Naive thymus-derived CD8-positive, alpha-beta T cell (primary cell): ENCODE data around the gene ILDR2. TPM values are rescaled to one million over a fixed set of nuclear protein-coding genes. Genes with fewer than 3 reads are reported as not detected.
A peak's percentile ranks its signal among the peaks of the same experiment; 100 is the strongest.

ENCODE experiments used
- ATAC-seq, 2 donors: fragments of 150-1000 bp; cut with Tn5 transposase in 1 of 2; sonication (Bioruptor Pico), chemical (Tn5 transposase) in 1 of 2; 1 replicate in 1 of 2; 2 replicates in 1 of 2; pipeline ENCODE4 v1.10.0; 2021; ENCODE audit warnings: mild to moderate bottlenecking in 2 of 2, moderate library complexity in 2 of 2
- POLR2A ChIA-PET: fragments of 350-600 bp; sonication (Branson Sonifier 250); formaldehyde crosslinking; loops from one replicate; lab custom pipeline; 2021; ENCODE audit warnings: antibody characterized with exemption; lab: Charles Lee
- DNase-seq, 10 donors: peaks; one replicate each; pipeline versions ENCODE4 v3.0.0 to v3.0.0-alpha.2; 2020 to 2022
- H3K27ac Mint-ChIP-seq, 10 donors: one replicate each; pipeline ENCODE4 v1.8.0; 2020 to 2022; ENCODE audit warnings: mild to moderate bottlenecking in 10 of 10, mixed read lengths in 10 of 10, moderate library complexity in 4 of 10, inconsistent platforms in 1 of 10
- H3K27me3 Mint-ChIP-seq, 5 donors: one replicate each; pipeline ENCODE4 v1.8.0; 2021 to 2022; ENCODE audit warnings: mixed read lengths in 5 of 5
- H3K36me3 Mint-ChIP-seq, 3 donors: one replicate each; pipeline ENCODE4 v1.8.0; 2020 to 2022; ENCODE audit warnings: mixed read lengths in 3 of 3, mild to moderate bottlenecking in 2 of 3, inconsistent platforms in 1 of 3
- H3K4me1 Mint-ChIP-seq, 4 donors: one replicate each; pipeline ENCODE4 v1.8.0; 2021 to 2022; ENCODE audit warnings: mixed read lengths in 4 of 4
- H3K4me3 Mint-ChIP-seq, 10 donors: one replicate each; pipeline ENCODE4 v1.8.0; 2020 to 2022; ENCODE audit warnings: mild to moderate bottlenecking in 10 of 10, mixed read lengths in 10 of 10, moderate library complexity in 6 of 10, inconsistent platforms in 1 of 10
- H3K9me3 Mint-ChIP-seq, 9 donors: one replicate each; pipeline ENCODE4 v1.8.0; 2020 to 2022; ENCODE audit warnings: mixed read lengths in 9 of 9, mild to moderate bottlenecking in 3 of 9, inconsistent platforms in 1 of 9, moderate library complexity in 1 of 9
- polyA plus RNA-seq, 3 donors: library from polyadenylated mRNA; unstranded; fragments of 300-500 nt; fragmentation: Illumina TruSeq; gene quantifications; one replicate each; pipeline ENCODE4 v1.2.3, GENCODE V29; 2021
- total RNA-seq, 8 experiments: library from RNA in 2 of 8; stranded (reverse) in 2 of 8; gene quantifications; one replicate each; pipeline ENCODE4 v1.2.3 and lab custom pipeline; 2021 to 2026

ILDR2 gene
- total and polyA plus RNA-seq, 5 experiments from 2014 or later, result 0.08 to 0.22 (median 0.21) TPM; not detected in 2

DNA sequence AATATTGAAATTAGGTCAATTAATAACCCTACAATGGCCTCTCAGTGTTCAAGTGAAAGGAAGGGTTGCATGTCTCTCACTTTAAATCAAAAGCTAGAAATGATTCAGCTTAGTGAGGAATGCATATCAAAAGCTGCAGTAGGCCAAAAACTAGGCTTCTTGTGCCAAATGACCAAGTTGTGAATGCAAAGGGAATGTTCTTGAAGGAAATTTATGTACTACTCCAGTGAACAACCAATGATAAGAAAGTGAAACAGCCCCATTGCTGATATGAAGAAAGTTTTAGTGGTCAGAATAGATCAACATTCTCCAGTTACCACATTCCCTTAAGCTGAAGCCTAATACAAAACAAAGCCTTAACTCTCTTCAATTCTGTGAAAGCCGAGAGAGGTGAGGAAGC lies 23.7 kb upstream of the ILDR2 start:
- H3K27ac Mint-ChIP-seq, result no peak overlapping the region
- H3K9me3 Mint-ChIP-seq, result peaks cover 0 to 16% (median 5%) of the 10 kb centered on the region in 9 donors
- POLR2A ChIA-PET, result no interaction called here
- H3K4me3 Mint-ChIP-seq, result no peak overlapping the region
- no peaks in the 10 kb centered on the region for H3K4me1 Mint-ChIP-seq
- ATAC-seq (no peak), DNase-seq (no peak)
- peaks cover 0 to 9% (median 1%) of the 10 kb centered on the region in 3 donors for H3K36me3 Mint-ChIP-seq
- peaks cover 3 to 36% (median 7%) of the 10 kb centered on the region in 5 donors for H3K27me3 Mint-ChIP-seq

DNA sequence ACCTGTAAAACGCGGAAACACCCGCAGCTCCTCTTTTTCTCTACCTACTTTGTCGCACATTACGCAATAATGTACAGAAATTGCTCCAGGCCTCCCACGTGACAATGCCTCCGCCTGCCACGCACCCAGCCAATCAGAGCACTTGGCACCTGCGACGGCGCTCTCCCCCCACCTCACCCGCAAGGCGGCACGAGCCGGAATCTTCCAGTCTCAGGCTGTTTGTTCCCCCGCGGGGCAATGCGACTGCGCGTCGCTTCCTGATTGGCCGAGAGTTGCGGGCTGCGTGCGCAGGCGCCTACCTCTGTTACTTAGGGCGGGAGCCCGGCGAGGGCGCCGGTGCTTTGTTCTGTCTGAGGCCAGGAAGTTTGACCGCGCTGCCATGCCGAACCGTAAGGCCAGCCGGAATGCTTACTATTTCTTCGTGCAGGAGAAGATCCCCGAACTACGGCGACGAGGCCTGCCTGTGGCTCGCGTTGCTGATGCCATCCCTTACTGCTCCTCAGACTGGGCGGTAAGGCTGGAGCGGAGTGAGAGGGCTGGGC lies 13.7 kb upstream of the ILDR2 start, which contains the start of gene MAEL:
Gene MAEL (plus strand): TSS at position 307 of the 542 bp plus-strand sequence. CDS start 73 bp downstream, at position 380.
- Mint-ChIP-seq H3K9me3 (peaks cover 0 to 7% (median 0%) of the 10 kb centered on the region in 9 donors), H3K27me3 (peaks cover 0 to 25% (median 8%) of the 10 kb centered on the region in 5 donors), H3K36me3 (no peaks in the 10 kb centered on the region), H3K4me3 (no peak within 1 kb of the TSS), H3K4me1 (no peaks in the 10 kb centered on the region), H3K27ac (peak within 1 kb of the TSS in 2 of 10 donors; percentile 23 to 25)
- ATAC-seq (no peak), DNase-seq (no peak)
- POLR2A ChIA-PET, result interaction anchor here (0.7 kb wide), 1 partner anchor 39 kb away, joined by 6 read pairs; no protein-coding TSS in a partner anchor

- Mint-ChIP-seq H3K27me3 (peaks cover 0 to 21% (median 8%) of the 10 kb centered on the region in 5 donors), H3K4me1 (no peaks in the 10 kb centered on the region), H3K9me3 (peaks cover 0 to 7% (median 0%) of the 10 kb centered on the region in 9 donors), H3K36me3 (no peaks in the 10 kb centered on the region), H3K4me3 (no peak overlapping the region), H3K27ac (no peak overlapping the region)
- POLR2A ChIA-PET, result no interaction called here
- no peak for DNase-seq
- ATAC-seq, result no peak
These were observed 6.2 kb upstream of the ILDR2 start for GRCh38 chr1:166981589-166981988.

GRCh38 chr1:166980818-166981217 lies 5.5 kb upstream of the ILDR2 start:
- Mint-ChIP-seq H3K9me3 (peaks cover 0 to 5% (median 0%) of the 10 kb centered on the region in 9 donors), H3K4me3 (no peak overlapping the region), H3K27me3 (peaks cover 0 to 19% (median 3%) of the 10 kb centered on the region in 5 donors), H3K36me3 (no peaks in the 10 kb centered on the region), H3K4me1 (peaks cover 0 to 8% (median 7%) of the 10 kb centered on the region in 4 donors), H3K27ac (no peak overlapping the region)
- POLR2A ChIA-PET, result no interaction called here
- ATAC-seq (no peak), DNase-seq (no peak)

DNA sequence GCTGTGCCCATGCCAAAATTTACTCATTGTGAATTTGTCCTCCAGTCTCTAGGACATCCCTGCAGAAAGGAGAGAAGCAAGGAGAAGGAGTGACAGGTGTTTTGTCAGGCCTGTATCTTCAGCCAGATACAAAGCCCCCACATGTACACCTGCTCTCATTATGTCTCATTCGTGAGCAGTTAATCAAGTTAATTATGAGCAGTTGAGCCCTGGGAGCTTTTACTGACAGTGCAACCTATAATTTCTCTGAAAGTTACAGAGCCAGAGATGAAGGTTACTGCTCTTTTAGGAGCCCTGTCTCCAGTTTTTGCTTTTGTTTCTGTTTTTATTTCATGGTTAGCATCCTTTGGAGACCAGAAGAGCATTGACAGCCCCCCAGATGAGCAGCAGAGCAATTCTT lies 5.0 kb upstream of the ILDR2 start:
- Mint-ChIP-seq H3K27me3 (peaks cover 0 to 15% (median 2%) of the 10 kb centered on the region in 5 donors), H3K27ac (no peak overlapping the region), H3K9me3 (peaks cover 0 to under 1% (median 0%) of the 10 kb centered on the region in 9 donors), H3K36me3 (no peaks in the 10 kb centered on the region), H3K4me3 (no peak overlapping the region), H3K4me1 (peaks cover 0 to 9% (median 8%) of the 10 kb centered on the region in 4 donors)
- POLR2A ChIA-PET, result no interaction called here
- no peak for DNase-seq
- ATAC-seq, result no peak

GRCh38 chr1:166978821-166979220 lies 3.5 kb upstream of the ILDR2 start:
- peaks cover 6 to 20% (median 18%) of the 10 kb centered on the region in 4 donors for H3K4me1 Mint-ChIP-seq
- DNase-seq (no peak), ATAC-seq (no peak)
- no peaks in the 10 kb centered on the region for H3K36me3 Mint-ChIP-seq
- POLR2A ChIA-PET, result no interaction called here
- peaks cover 6 to 12% (median 8%) of the 10 kb centered on the region in 5 donors for H3K27me3 Mint-ChIP-seq
- no peak overlapping the region for H3K27ac Mint-ChIP-seq
- H3K9me3 Mint-ChIP-seq, result no peaks in the 10 kb centered on the region
- H3K4me3 Mint-ChIP-seq, result no peak overlapping the region

DNA sequence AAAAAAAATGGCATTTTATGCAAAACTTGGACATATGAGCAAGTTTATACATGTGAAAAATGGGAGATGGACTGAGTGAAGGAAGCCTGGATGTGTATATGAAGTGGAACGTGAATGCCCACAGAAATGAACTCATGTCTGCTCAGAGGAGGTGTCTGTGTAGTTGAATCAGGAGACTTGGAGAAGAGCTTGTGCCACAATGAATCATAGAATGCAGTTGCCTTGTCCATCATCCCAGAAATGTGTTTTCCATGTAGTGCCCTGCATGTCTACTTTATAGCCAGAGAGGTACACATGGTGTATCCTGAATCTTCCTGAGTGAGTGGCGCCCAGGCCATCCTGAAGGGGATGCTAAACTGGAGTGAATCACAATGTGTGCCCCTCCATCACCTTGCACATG lies 2.6 kb upstream of the ILDR2 start:
- POLR2A ChIA-PET, result no interaction called here
- H3K36me3 Mint-ChIP-seq, result no peaks in the 10 kb centered on the region
- DNase-seq (no peak), ATAC-seq (no peak)
- H3K27ac Mint-ChIP-seq, result peak overlapping the region in 1 of 10 donors; percentile 38
- peaks cover 9 to 21% (median 14%) of the 10 kb centered on the region in 5 donors for H3K27me3 Mint-ChIP-seq
- no peak overlapping the region for H3K4me3 Mint-ChIP-seq
- H3K4me1 Mint-ChIP-seq, result peaks cover 6 to 20% (median 18%) of the 10 kb centered on the region in 4 donors
- no peaks in the 10 kb centered on the region for H3K9me3 Mint-ChIP-seq

- POLR2A ChIA-PET, result interaction anchor here (0.7 kb wide), 2 partner anchors 130 to 244 kb away, joined by 3 to 4 read pairs; no protein-coding TSS in a partner anchor
- peaks cover 18 to 44% (median 28%) of the 10 kb centered on the region in 5 donors for H3K27me3 Mint-ChIP-seq
- peak overlapping the region in 9 of 10 donors; percentile 8 to 81 (median 69) for H3K27ac Mint-ChIP-seq
- ATAC-seq (peak; percentile 11 to 31), DNase-seq (peak in 3 of 10 donors; percentile 10 to 21 (median 17))
- no peaks in the 10 kb centered on the region for H3K36me3 Mint-ChIP-seq
- peaks cover 8 to 25% (median 21%) of the 10 kb centered on the region in 4 donors for H3K4me1 Mint-ChIP-seq
- peak overlapping the region; percentile 76 to 90 (median 87) for H3K4me3 Mint-ChIP-seq
- H3K9me3 Mint-ChIP-seq, result no peaks in the 10 kb centered on the region
These were observed 544 bp downstream of the ILDR2 start for GRCh38 chr1:166974647-166975345.

- H3K4me3 Mint-ChIP-seq, result no peak overlapping the region
- H3K27ac Mint-ChIP-seq, result no peak overlapping the region
- no peaks in the 10 kb centered on the region for H3K9me3 Mint-ChIP-seq
- peaks cover 18 to 45% (median 28%) of the 10 kb centered on the region in 5 donors for H3K27me3 Mint-ChIP-seq
- H3K36me3 Mint-ChIP-seq, result no peaks in the 10 kb centered on the region
- POLR2A ChIA-PET, result no interaction called here
- no peak for ATAC-seq
- DNase-seq, result no peak
- H3K4me1 Mint-ChIP-seq, result peaks cover 16 to 35% (median 27%) of the 10 kb centered on the region in 4 donors
These were observed 2.5 kb downstream of the ILDR2 start for GRCh38 chr1:166972826-166973225.

GRCh38 chr1:166972193-166972592 lies 3.1 kb downstream of the ILDR2 start:
- H3K27me3 Mint-ChIP-seq, result peaks cover 18 to 46% (median 28%) of the 10 kb centered on the region in 5 donors
- POLR2A ChIA-PET, result no interaction called here
- H3K27ac Mint-ChIP-seq, result no peak overlapping the region
- ATAC-seq (no peak), DNase-seq (no peak)
- H3K4me1 Mint-ChIP-seq, result peaks cover 18 to 35% (median 27%) of the 10 kb centered on the region in 4 donors
- no peaks in the 10 kb centered on the region for H3K36me3 Mint-ChIP-seq
- peak overlapping the region in 1 of 10 donors; percentile 49 for H3K4me3 Mint-ChIP-seq
- no peaks in the 10 kb centered on the region for H3K9me3 Mint-ChIP-seq

GRCh38 chr1:166971252-166971651 lies 4.1 kb downstream of the ILDR2 start:
- Mint-ChIP-seq H3K9me3 (no peaks in the 10 kb centered on the region), H3K27ac (no peak overlapping the region), H3K4me1 (peaks cover 18 to 32% (median 25%) of the 10 kb centered on the region in 4 donors), H3K36me3 (no peaks in the 10 kb centered on the region), H3K4me3 (no peak overlapping the region), H3K27me3 (peaks cover 18 to 49% (median 32%) of the 10 kb centered on the region in 5 donors)
- DNase-seq, result no peak
- POLR2A ChIA-PET, result no interaction called here
- ATAC-seq, result no peak

DNA sequence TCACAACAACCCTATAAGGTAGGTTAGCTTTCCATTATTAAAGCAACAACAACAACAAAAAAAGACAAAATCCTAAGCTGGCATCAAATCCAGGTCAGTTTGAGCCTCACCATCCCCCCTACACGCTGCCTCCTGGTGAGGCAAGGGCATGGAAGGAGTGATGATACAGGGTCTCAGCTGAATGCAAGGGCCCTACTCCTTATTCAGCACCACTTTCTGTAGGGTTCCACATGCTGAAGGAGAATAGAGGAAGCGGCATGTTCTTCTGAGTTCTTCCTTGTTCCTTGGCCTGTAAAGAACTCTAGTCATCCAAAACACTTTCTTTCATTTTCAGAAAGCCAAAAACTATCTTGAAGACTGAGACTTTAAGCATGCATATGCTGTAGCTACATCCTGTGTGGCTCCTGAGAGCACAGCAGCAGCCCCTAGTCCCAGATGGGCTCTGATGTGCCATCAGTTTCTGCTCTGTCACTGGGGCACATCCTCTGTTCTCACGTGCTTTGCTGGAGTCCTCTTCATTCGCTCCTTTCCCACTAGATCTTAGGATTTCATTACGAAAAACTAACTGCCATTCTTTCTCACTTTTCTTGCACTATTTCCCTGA lies 6.2 kb downstream of the ILDR2 start:
- H3K4me1 Mint-ChIP-seq, result peaks cover 9 to 19% (median 12%) of the 10 kb centered on the region in 4 donors
- H3K27ac Mint-ChIP-seq, result peak overlapping the region in 2 of 10 donors; percentile 5 to 15
- no peaks in the 10 kb centered on the region for H3K36me3 Mint-ChIP-seq
- peak; percentile 70 to 97 for ATAC-seq
- POLR2A ChIA-PET, result interaction anchor here (1.1 kb wide), 1 partner anchor 15 kb away, joined by 3 read pairs; no protein-coding TSS in a partner anchor
- peak in 2 of 10 donors; percentile 42 to 52 for DNase-seq
- peaks cover 14 to 45% (median 28%) of the 10 kb centered on the region in 5 donors for H3K27me3 Mint-ChIP-seq
- H3K4me3 Mint-ChIP-seq, result no peak overlapping the region
- H3K9me3 Mint-ChIP-seq, result no peaks in the 10 kb centered on the region
